ENCODE results near the gene GPLD1. TPM values are rescaled to one million over a fixed set of nuclear protein-coding genes. Genes with fewer than 3 reads are reported as not detected.

GPLD1 gene
- total RNA-seq, 1 donor from 2014 or later, result 3.8 TPM

DNA sequence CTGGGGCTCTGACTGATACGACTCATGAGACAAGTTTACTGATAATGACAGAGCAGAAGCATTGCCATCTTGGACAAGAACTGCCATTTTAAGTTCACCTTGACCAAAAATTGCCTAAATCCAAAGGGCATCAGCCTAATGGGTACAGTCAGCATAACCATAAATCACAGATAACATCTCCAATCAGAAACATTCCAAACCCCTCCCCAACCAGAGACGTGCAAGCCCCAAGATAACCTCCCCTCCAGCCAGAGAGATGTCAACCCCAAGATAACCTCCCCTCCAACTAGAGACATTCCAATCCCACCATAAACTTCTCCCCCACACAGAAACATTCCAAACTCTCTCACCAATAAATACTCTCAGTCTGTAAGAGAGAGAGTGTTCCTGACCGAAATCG, 10.5 kb downstream of the GPLD1 start:
- Mint-ChIP-seq H3K4me3 (no peak overlapping the region), H3K27me3 (no peaks in the 10 kb centered on the region), H3K9me3 (peaks cover 7% of the 10 kb centered on the region), H3K27ac (no peak overlapping the region), H3K4me1 (ENCODE audit: unreplicated experiment) (no peaks in the 10 kb centered on the region), H3K36me3 (peaks cover 3% of the 10 kb centered on the region)
- DNase-seq (ENCODE audit: extremely low spot score, unreplicated experiment), result no peak
- TF ChIP-seq, protein P1, sequence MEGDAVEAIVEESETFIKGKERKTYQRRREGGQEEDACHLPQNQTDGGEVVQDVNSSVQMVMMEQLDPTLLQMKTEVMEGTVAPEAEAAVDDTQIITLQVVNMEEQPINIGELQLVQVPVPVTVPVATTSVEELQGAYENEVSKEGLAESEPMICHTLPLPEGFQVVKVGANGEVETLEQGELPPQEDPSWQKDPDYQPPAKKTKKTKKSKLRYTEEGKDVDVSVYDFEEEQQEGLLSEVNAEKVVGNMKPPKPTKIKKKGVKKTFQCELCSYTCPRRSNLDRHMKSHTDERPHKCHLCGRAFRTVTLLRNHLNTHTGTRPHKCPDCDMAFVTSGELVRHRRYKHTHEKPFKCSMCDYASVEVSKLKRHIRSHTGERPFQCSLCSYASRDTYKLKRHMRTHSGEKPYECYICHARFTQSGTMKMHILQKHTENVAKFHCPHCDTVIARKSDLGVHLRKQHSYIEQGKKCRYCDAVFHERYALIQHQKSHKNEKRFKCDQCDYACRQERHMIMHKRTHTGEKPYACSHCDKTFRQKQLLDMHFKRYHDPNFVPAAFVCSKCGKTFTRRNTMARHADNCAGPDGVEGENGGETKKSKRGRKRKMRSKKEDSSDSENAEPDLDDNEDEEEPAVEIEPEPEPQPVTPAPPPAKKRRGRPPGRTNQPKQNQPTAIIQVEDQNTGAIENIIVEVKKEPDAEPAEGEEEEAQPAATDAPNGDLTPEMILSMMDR (conservative IDR thresholded peaks at IDR 0.05), result no peak

DNA sequence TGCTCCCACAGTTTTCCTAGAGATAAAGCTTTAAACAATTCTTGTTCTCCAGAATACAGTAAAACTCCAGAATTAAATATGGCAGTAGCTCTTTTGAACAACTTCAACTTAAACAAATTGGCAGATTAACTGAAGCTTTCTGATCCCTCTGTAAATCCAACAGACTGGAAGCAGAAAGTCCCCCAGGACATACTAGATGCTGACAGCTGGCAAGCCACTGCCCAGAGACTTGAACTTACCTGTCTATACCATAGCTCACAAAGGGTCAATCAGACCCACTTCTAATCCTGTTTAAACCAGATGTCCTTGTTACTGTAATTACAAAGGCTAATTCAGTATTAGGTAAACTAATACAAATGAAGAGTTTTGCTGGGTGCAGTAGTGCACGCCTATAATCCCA, 12.3 kb downstream of the GPLD1 start:
- TF ChIP-seq, protein P1 (conservative IDR thresholded peaks at IDR 0.05), result no peak
- DNase-seq (ENCODE audit: extremely low spot score, unreplicated experiment), result no peak
- Mint-ChIP-seq H3K27ac (no peak overlapping the region), H3K36me3 (peaks cover 3% of the 10 kb centered on the region), H3K27me3 (no peaks in the 10 kb centered on the region), H3K4me1 (ENCODE audit: unreplicated experiment) (no peaks in the 10 kb centered on the region), H3K9me3 (peaks cover 7% of the 10 kb centered on the region), H3K4me3 (no peak overlapping the region)

DNA sequence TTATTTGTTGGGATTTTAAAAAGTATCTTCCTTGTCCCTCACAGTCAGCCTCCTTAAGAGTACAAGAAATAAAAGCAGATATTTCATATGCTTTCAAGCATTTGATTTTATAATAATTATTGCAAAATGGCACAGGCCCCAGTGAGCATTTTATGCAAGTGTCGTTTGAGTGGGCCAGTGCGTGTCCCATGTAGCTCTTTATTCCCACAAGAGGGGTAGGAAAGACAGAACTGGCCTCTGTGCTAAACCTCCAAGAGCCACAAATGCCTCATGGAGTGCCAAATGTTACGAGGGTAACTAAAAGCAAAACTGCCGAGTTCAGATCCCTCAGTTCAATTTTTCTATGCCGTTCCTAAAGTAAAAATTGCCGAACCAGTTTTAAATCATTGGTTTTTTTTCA, 12.7 kb downstream of the GPLD1 start:
- TF ChIP-seq, protein P1 (conservative IDR thresholded peaks at IDR 0.05), result no peak
- no peaks in the 10 kb centered on the region for H3K27me3 Mint-ChIP-seq
- H3K4me1 Mint-ChIP-seq (ENCODE audit: unreplicated experiment), result no peaks in the 10 kb centered on the region

DNA sequence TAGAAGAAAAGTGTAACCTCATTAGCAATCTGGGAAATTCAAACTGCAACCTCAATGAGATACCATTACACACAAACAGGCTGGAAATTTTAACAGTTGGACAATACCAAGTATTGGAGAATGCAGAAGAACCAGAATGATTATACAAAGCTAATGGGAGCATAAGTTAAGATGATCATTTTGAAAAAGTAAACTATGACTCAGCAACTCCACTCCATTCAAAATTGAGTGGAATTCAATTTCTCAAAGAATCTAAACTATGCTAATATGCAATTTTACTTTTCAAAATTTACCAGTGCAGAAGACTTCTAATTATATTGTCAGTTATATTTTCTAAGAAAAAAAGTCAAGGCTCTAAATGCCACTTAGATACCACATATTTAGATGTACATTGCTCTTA, 17.2 kb downstream of the GPLD1 start:
- Mint-ChIP-seq H3K27me3 (no peaks in the 10 kb centered on the region), H3K4me1 (ENCODE audit: unreplicated experiment) (no peaks in the 10 kb centered on the region), H3K27ac (peak overlapping the region; percentile 81), H3K9me3 (no peaks in the 10 kb centered on the region), H3K4me3 (no peak overlapping the region), H3K36me3 (no peaks in the 10 kb centered on the region)
- TF ChIP-seq, protein P1 (conservative IDR thresholded peaks at IDR 0.05), result no peak
- DNase-seq (ENCODE audit: extremely low spot score, unreplicated experiment), result no peak

More for the DNA sequence above, 12.7 kb downstream of the GPLD1 start:
- no peak overlapping the region for H3K27ac Mint-ChIP-seq
- H3K4me3 Mint-ChIP-seq, result no peak overlapping the region
- no peak for DNase-seq (ENCODE audit: extremely low spot score, unreplicated experiment)
- H3K36me3 Mint-ChIP-seq, result peaks cover 3% of the 10 kb centered on the region
- H3K9me3 Mint-ChIP-seq, result peaks cover 7% of the 10 kb centered on the region

DNA sequence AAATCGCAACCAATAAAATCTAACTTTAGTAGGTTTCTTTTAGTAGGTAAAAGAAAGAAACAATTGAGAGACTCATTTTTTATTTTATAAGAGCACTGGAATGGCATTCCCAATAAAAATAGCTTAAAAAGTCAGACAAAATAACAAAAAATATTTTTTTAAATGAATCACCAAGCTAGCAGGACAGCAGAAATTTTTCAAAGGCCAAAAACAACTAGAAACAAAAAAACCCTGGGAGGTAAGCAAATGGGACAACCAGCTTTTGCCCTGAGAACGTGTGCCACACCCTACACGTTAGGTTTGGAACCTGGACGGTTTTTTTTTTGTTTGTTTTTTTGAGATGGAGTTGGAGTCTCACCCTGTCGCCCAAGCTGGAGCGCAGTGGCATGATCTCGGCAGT, 19.6 kb downstream of the GPLD1 start:
- TF ChIP-seq, protein P1 (conservative IDR thresholded peaks at IDR 0.05), result no peak
- Mint-ChIP-seq H3K9me3 (no peaks in the 10 kb centered on the region), H3K27me3 (no peaks in the 10 kb centered on the region), H3K27ac (no peak overlapping the region), H3K4me1 (ENCODE audit: unreplicated experiment) (no peaks in the 10 kb centered on the region), H3K36me3 (no peaks in the 10 kb centered on the region), H3K4me3 (no peak overlapping the region)
- no peak for DNase-seq (ENCODE audit: extremely low spot score, unreplicated experiment)

Measured in type B pancreatic cell (in vitro differentiated cells).